Tibial artery (tissue), 4 donors: ENCODE measurements around the gene CEP295NL.
A peak's percentile ranks its signal among the peaks of the same experiment; 100 is the strongest.
"Not testable (repeated sequence)": the region's sequence is repeated elsewhere in the genome, so short reads cannot be mapped to it uniquely, and the experiment has no call there.

Source experiments
- DNase-seq, 2 donors: peaks; one replicate each; pipeline ENCODE4 v3.0.0-alpha.2; 2019
- H3K27ac ChIP-seq, 2 donors: fragments of 200-600 bp; sonication (generic) in 1 of 2; 1 replicate in 1 of 2; 2 replicates in 1 of 2; pipeline ENCODE4 v1.5.1; 2018 to 2019; ENCODE audit warnings: mild to moderate bottlenecking in 1 of 2
- H3K27me3 ChIP-seq, 2 donors: fragments of 200-600 bp; sonication (generic) in 1 of 2; one replicate each; pipeline versions ENCODE4 v1.5.1 to v1.6.0; 2016 to 2019
- H3K36me3 ChIP-seq, 3 donors: fragments of 200-600 bp; sonication (generic) in 2 of 3; one replicate each; pipeline ENCODE4 v1.5.1; 2016 to 2019; ENCODE audit warnings: mild to moderate bottlenecking in 2 of 3
- H3K4me1 ChIP-seq, 4 donors: fragments of 200-600 bp; sonication (generic) in 2 of 4; 1 replicate in 3 of 4; 2 replicates in 1 of 4; pipeline ENCODE4 v1.5.1; 2016 to 2019
- H3K4me3 ChIP-seq, 2 donors: fragments of 200-600 bp; sonication (generic) in 1 of 2; 1 replicate in 1 of 2; 2 replicates in 1 of 2; pipeline ENCODE4 v1.5.1; 2018 to 2019; ENCODE audit warnings: mild to moderate bottlenecking in 2 of 2
- H3K9me3 ChIP-seq, 3 donors: fragments of 200-600 bp; sonication (generic) in 1 of 3; one replicate each; pipeline ENCODE4 v1.5.1; 2016 to 2019
- CTCF ChIP-seq, 2 experiments: fragments of 200-600 bp in 1 of 2; fragments of 450-650 bp in 1 of 2; IDR thresholded peaks; one replicate each; pipeline ENCODE4 v1.5.1; 2017 to 2019; ENCODE audit warnings: antibody characterized with exemption in 2 of 2, mild to moderate bottlenecking in 1 of 2, moderate library complexity in 1 of 2
- intact Hi-C: fragments of 100-400 bp; cut with DNase I; formaldehyde crosslinking; loops from one replicate; pipeline ENCODE4 v1.15.0; 2023; ENCODE audit warnings: low total_unique reads

The CEP295NL gene

GRCh38 chr17:78905116-78905515 is 2.1 kb upstream of the CEP295NL start:
- intact Hi-C loops: no loop called here
- no peak for DNase-seq

GRCh38 chr17:78904371-78904770 is 1.4 kb upstream of the CEP295NL start:
- intact Hi-C loops: loop anchor here (5.0 kb wide), 1 partner anchor 53 kb away; no protein-coding TSS in a partner anchor
- no peak overlapping the region for H3K27ac ChIP-seq
- H3K9me3 ChIP-seq: no peaks in the 10 kb centered on the region
- H3K27me3 ChIP-seq: no peaks in the 10 kb centered on the region
- H3K36me3 ChIP-seq: peaks cover 0 to 29% (median 6%) of the 10 kb centered on the region in 3 donors
- no peak overlapping the region for H3K4me3 ChIP-seq
- peaks cover 0 to 88% (median 42%) of the 10 kb centered on the region in 4 donors for H3K4me1 ChIP-seq
- no peak for TF ChIP-seq CTCF (IDR thresholded peaks at IDR 0.05)
- no peak for DNase-seq

More at GRCh38 chr17:78905116-78905515, 2.1 kb upstream of the CEP295NL start:
- no peaks in the 10 kb centered on the region for H3K9me3 ChIP-seq
- no peaks in the 10 kb centered on the region for H3K27me3 ChIP-seq
- H3K27ac ChIP-seq: no peak overlapping the region
- H3K4me3 ChIP-seq: no peak overlapping the region
- peaks cover 0 to 29% (median 6%) of the 10 kb centered on the region in 3 donors for H3K36me3 ChIP-seq
- TF ChIP-seq CTCF (IDR thresholded peaks at IDR 0.05): no peak
- H3K4me1 ChIP-seq: peaks cover 0 to 87% (median 40%) of the 10 kb centered on the region in 4 donors

GRCh38 chr17:78902231-78902630 is 770 bp downstream of the CEP295NL start:
- H3K4me3 ChIP-seq, H3K9me3 ChIP-seq, DNase-seq, H3K27me3 ChIP-seq, H3K27ac ChIP-seq: not testable (repeated sequence)
- intact Hi-C loops: loop anchor here (5.0 kb wide), 1 partner anchor 55 kb away; no protein-coding TSS in a partner anchor
- Histone ChIP-seq H3K36me3 (peaks cover 0 to 35% (median 6%) of the 10 kb centered on the region in 3 donors), H3K4me1 (peaks cover 0 to 91% (median 53%) of the 10 kb centered on the region in 4 donors)

GRCh38 chr17:78901806-78902205 is 1.2 kb downstream of the CEP295NL start:
- TF ChIP-seq CTCF (IDR thresholded peaks at IDR 0.05): no peak
- intact Hi-C loops: loop anchor here (5.0 kb wide), 1 partner anchor 55 kb away; no protein-coding TSS in a partner anchor
- Histone ChIP-seq H3K27ac (no peak overlapping the region), H3K9me3 (no peaks in the 10 kb centered on the region), H3K4me1 (peaks cover 0 to 95% (median 55%) of the 10 kb centered on the region in 4 donors), H3K27me3 (no peaks in the 10 kb centered on the region), H3K36me3 (peaks cover 0 to 35% (median 6%) of the 10 kb centered on the region in 3 donors), H3K4me3 (no peak overlapping the region)
- DNase-seq: no peak

- Histone ChIP-seq H3K9me3 (no peaks in the 10 kb centered on the region), H3K36me3 (peaks cover 0 to 35% (median 6%) of the 10 kb centered on the region in 3 donors), H3K4me1 (peaks cover 0 to 95% (median 64%) of the 10 kb centered on the region in 4 donors), H3K27ac (peak overlapping the region; percentile 41 to 66), H3K27me3 (no peaks in the 10 kb centered on the region), H3K4me3 (no peak overlapping the region)
- no peak for DNase-seq
- intact Hi-C loops: loop anchor here (5.0 kb wide), 1 partner anchor 56 kb away; no protein-coding TSS in a partner anchor
- no peak for TF ChIP-seq CTCF (IDR thresholded peaks at IDR 0.05)
These were observed 2.2 kb downstream of the CEP295NL start for GRCh38 chr17:78900816-78901215.

GRCh38 chr17:78899361-78900260 is 3.4 kb downstream of the CEP295NL start:
- Histone ChIP-seq H3K9me3 (no peaks in the 10 kb centered on the region), H3K27me3 (no peaks in the 10 kb centered on the region), H3K36me3 (peaks cover 0 to 35% (median 6%) of the 10 kb centered on the region in 3 donors), H3K4me3 (no peak overlapping the region), H3K4me1 (peaks cover 0 to 95% (median 68%) of the 10 kb centered on the region in 4 donors), H3K27ac (peak overlapping the region; percentile 41 to 66)
- DNase-seq: peak in 1 of 2 donors; percentile 91
- intact Hi-C loops: loop anchor here (5.0 kb wide), 1 partner anchor 58 kb away; no protein-coding TSS in a partner anchor
- TF ChIP-seq CTCF (IDR thresholded peaks at IDR 0.05): no peak
